Measurements from ENCODE around the gene MACF1. TPM values are rescaled to one million over a fixed set of nuclear protein-coding genes. Genes with fewer than 3 reads are reported as not detected.

The MACF1 gene
- total RNA-seq, 1 donor from 2014 or later: 222 TPM

GRCh38 chr1:39452081-39452480 lies 247.6 kb downstream of the MACF1 start:
- H3K27me3 ChIP-seq: no peaks in the 10 kb centered on the region
- H2AFZ ChIP-seq (replicated peaks): no peak overlapping the region
- peaks cover 52% of the 10 kb centered on the region for H3K36me3 Mint-ChIP-seq
- peaks cover 38% of the 10 kb centered on the region for H3K36me3 ChIP-seq
- no peak overlapping the region for H3K27ac ChIP-seq
- H3K4me1 ChIP-seq: no peaks in the 10 kb centered on the region
- no peak overlapping the region for H3K4me3 Mint-ChIP-seq
- no peak overlapping the region for H3K27ac Mint-ChIP-seq
- H4K20me1 ChIP-seq (ENCODE audit: low read depth): no peaks in the 10 kb centered on the region
- no peaks in the 10 kb centered on the region for H3K9me3 ChIP-seq (ENCODE audit: low read depth)
- H3K4me2 ChIP-seq: no peak overlapping the region
- no peaks in the 10 kb centered on the region for H3K9me3 Mint-ChIP-seq
- H3K79me2 ChIP-seq (ENCODE audit: low read depth): no peaks in the 10 kb centered on the region
- DNase-seq (ENCODE audit: low spot score): no peak
- H3F3A ChIP-seq (ENCODE audit: low read depth): peaks cover 4% of the 10 kb centered on the region
- no peak overlapping the region for H3K9ac ChIP-seq
- no peaks in the 10 kb centered on the region for H3K4me1 Mint-ChIP-seq
- TF ChIP-seq EZH2 (IDR thresholded peaks at IDR 0.05) (no peak), EZH2phosphoT487 (IDR thresholded peaks at IDR 0.05) (no peak), CTCF (IDR thresholded peaks at IDR 0.05) (no peak)
- H3K27me3 Mint-ChIP-seq (ENCODE audit: insufficient read depth, low read depth): no peaks in the 10 kb centered on the region
- H3K4me3 ChIP-seq: no peak overlapping the region

- Histone ChIP-seq H3K9ac (no peak overlapping the region), H3F3A (ENCODE audit: low read depth) (no peaks in the 10 kb centered on the region), H3K9me3 (ENCODE audit: low read depth) (no peaks in the 10 kb centered on the region), H3K27ac (no peak overlapping the region), H3K4me2 (no peak overlapping the region), H3K4me3 (no peak overlapping the region), H3K27me3 (no peaks in the 10 kb centered on the region), H3K79me2 (ENCODE audit: low read depth) (no peaks in the 10 kb centered on the region), H3K4me1 (no peaks in the 10 kb centered on the region), H4K20me1 (ENCODE audit: low read depth) (no peaks in the 10 kb centered on the region), H3K36me3 (peaks cover 34% of the 10 kb centered on the region), H2AFZ (replicated peaks) (no peak overlapping the region)
- H3K4me1 Mint-ChIP-seq: no peaks in the 10 kb centered on the region
- DNase-seq (ENCODE audit: low spot score): no peak
- H3K36me3 Mint-ChIP-seq: peaks cover 52% of the 10 kb centered on the region
- TF ChIP-seq CTCF (IDR thresholded peaks at IDR 0.05) (no peak), EZH2phosphoT487 (IDR thresholded peaks at IDR 0.05) (no peak), EZH2 (IDR thresholded peaks at IDR 0.05) (no peak)
- no peak overlapping the region for H3K27ac Mint-ChIP-seq
- peaks cover under 1% of the 10 kb centered on the region for H3K27me3 Mint-ChIP-seq (ENCODE audit: insufficient read depth, low read depth)
- no peaks in the 10 kb centered on the region for H3K9me3 Mint-ChIP-seq
- H3K4me3 Mint-ChIP-seq: no peak overlapping the region
Observed at GRCh38 chr1:39452540-39452939, 248.0 kb downstream of the MACF1 start.

- no peak overlapping the region for H3K9ac ChIP-seq
- no peak for DNase-seq (ENCODE audit: low spot score)
- Mint-ChIP-seq H3K27ac (no peak overlapping the region), H3K36me3 (peaks cover 51% of the 10 kb centered on the region), H3K4me3 (no peak overlapping the region), H3K4me1 (no peaks in the 10 kb centered on the region), H3K9me3 (no peaks in the 10 kb centered on the region), H3K27me3 (ENCODE audit: insufficient read depth, low read depth) (peaks cover 2% of the 10 kb centered on the region)
- H3K9me3 ChIP-seq (ENCODE audit: low read depth): no peaks in the 10 kb centered on the region
- no peak overlapping the region for H2AFZ ChIP-seq (replicated peaks)
- no peaks in the 10 kb centered on the region for H4K20me1 ChIP-seq (ENCODE audit: low read depth)
- no peaks in the 10 kb centered on the region for H3K79me2 ChIP-seq (ENCODE audit: low read depth)
- no peaks in the 10 kb centered on the region for H3K4me1 ChIP-seq
- H3K27me3 ChIP-seq: no peaks in the 10 kb centered on the region
- no peak overlapping the region for H3K4me2 ChIP-seq
- peaks cover 31% of the 10 kb centered on the region for H3K36me3 ChIP-seq
- H3F3A ChIP-seq (ENCODE audit: low read depth): no peaks in the 10 kb centered on the region
- H3K4me3 ChIP-seq: no peak overlapping the region
- no peak overlapping the region for H3K27ac ChIP-seq
- TF ChIP-seq EZH2phosphoT487 (IDR thresholded peaks at IDR 0.05) (no peak), CTCF (IDR thresholded peaks at IDR 0.05) (no peak), EZH2 (IDR thresholded peaks at IDR 0.05) (no peak)
Observed at GRCh38 chr1:39453603-39454002, 249.1 kb downstream of the MACF1 start.

All from neural progenitor cell (in vitro differentiated cells).